Osteoblast (primary cell): Measurements from ENCODE around the gene PDE6G. TPM values are rescaled to one million over a fixed set of nuclear protein-coding genes. Genes with fewer than 3 reads are reported as not detected.
"Not testable (repeated sequence)": the region's sequence is repeated elsewhere in the genome, so short reads cannot be mapped to it uniquely, and the experiment has no call there.

Experiments
- DNase-seq: peaks from one replicate; pipeline ENCODE4 v3.0.0; 2011; ENCODE audit warnings: low spot score, mixed read lengths; ENCODE audit not compliant: insufficient read length; ENCODE audit errors: missing footprints
- H2AFZ ChIP-seq: 2 replicates; pipeline ENCODE4 v1.6.0; 2011; ENCODE audit warnings: mild to moderate bottlenecking, low read length
- H3K27ac ChIP-seq: 2 replicates; pipeline ENCODE4 v1.5.1; 2011; ENCODE audit warnings: mild to moderate bottlenecking, low read depth, low read length, moderate library complexity
- H3K27me3 ChIP-seq: 2 replicates; pipeline ENCODE4 v1.6.0; 2012; ENCODE audit warnings: mild to moderate bottlenecking, control low read depth, inconsistent platforms, low read length, moderate library complexity; ENCODE audit not compliant: insufficient read depth
- H3K36me3 ChIP-seq: 2 replicates; pipeline ENCODE4 v1.5.1; 2011; ENCODE audit warnings: mild to moderate bottlenecking, low read length, control low read depth, moderate library complexity; ENCODE audit not compliant: insufficient read depth
- H3K4me1 ChIP-seq: 2 replicates; pipeline ENCODE4 v1.5.1; 2011; ENCODE audit warnings: mild to moderate bottlenecking, low read length, control low read depth, moderate library complexity; ENCODE audit not compliant: insufficient read depth
- H3K4me2 ChIP-seq: 2 replicates; pipeline ENCODE4 v1.6.0; 2011; ENCODE audit warnings: mild to moderate bottlenecking, low read length; ENCODE audit not compliant: insufficient read depth
- H3K4me3 ChIP-seq: fragments of 200-600 bp; sonication (generic); 3 replicates; pipeline ENCODE4 v1.5.1; 2012; ENCODE audit warnings: mild to moderate bottlenecking, low read length, inconsistent platforms; ENCODE audit not compliant: insufficient read depth
- H3K79me2 ChIP-seq: 2 replicates; pipeline ENCODE4 v1.6.0; 2012; ENCODE audit warnings: mild to moderate bottlenecking, low read length, control low read depth, inconsistent platforms; ENCODE audit not compliant: insufficient read depth
- H3K9me3 ChIP-seq: 2 replicates; pipeline ENCODE4 v1.5.1; 2011; ENCODE audit warnings: low read depth, low read length, control low read depth
- H4K20me1 ChIP-seq: 2 replicates; pipeline ENCODE4 v1.6.0; 2012; ENCODE audit warnings: mild to moderate bottlenecking, low read length, control low read depth; ENCODE audit not compliant: insufficient read depth
- total RNA-seq: library from RNA; depleted of rRNA; stranded (reverse); fragments of >200 nt; gene quantifications from 2 replicates; pipeline ENCODE4 v1.2.3, GENCODE V29; 2012
- TF ChIP-seq, protein P1 (sequence below): IDR thresholded peaks from 2 replicates; pipeline ENCODE4 v1.5.1; 2011; ENCODE audit warnings: mild to moderate bottlenecking, low read depth, low read length, moderate library complexity; ENCODE audit errors: extremely low read depth

PDE6G gene
- total RNA-seq, 1 donor = not detected

DNA sequence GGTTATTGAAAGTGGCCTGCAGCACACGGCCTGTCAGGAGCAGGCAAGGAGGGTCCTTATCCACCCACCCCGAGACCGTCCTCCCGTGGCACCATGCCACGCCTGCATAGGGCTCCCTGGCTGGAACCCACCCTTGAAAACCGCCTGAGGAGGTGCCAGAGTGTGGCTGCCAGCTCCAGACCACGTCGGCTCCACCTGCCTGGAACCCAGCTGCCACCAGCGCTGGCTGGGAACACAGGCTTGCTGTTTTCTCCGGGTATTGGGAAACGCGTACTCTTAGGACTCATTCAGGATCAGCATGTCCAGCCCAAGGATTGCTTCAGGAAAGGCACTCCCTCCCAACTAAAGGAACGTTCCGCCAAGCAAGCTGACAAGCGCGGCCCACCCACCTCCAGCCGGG lies 20.6 kb upstream of the PDE6G start:
- no peak overlapping the region for H3K4me3 ChIP-seq
- peaks cover 26% of the 10 kb centered on the region for H3K36me3 ChIP-seq
- H3K79me2 ChIP-seq = peaks cover 25% of the 10 kb centered on the region
- H3K4me2 ChIP-seq = no peak overlapping the region
- TF ChIP-seq, protein P1, sequence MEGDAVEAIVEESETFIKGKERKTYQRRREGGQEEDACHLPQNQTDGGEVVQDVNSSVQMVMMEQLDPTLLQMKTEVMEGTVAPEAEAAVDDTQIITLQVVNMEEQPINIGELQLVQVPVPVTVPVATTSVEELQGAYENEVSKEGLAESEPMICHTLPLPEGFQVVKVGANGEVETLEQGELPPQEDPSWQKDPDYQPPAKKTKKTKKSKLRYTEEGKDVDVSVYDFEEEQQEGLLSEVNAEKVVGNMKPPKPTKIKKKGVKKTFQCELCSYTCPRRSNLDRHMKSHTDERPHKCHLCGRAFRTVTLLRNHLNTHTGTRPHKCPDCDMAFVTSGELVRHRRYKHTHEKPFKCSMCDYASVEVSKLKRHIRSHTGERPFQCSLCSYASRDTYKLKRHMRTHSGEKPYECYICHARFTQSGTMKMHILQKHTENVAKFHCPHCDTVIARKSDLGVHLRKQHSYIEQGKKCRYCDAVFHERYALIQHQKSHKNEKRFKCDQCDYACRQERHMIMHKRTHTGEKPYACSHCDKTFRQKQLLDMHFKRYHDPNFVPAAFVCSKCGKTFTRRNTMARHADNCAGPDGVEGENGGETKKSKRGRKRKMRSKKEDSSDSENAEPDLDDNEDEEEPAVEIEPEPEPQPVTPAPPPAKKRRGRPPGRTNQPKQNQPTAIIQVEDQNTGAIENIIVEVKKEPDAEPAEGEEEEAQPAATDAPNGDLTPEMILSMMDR = no peak
- no peaks in the 10 kb centered on the region for H3K9me3 ChIP-seq
- H3K4me1 ChIP-seq = no peaks in the 10 kb centered on the region
- peak; percentile 22 for DNase-seq
- H2AFZ ChIP-seq = no peak overlapping the region
- no peak overlapping the region for H3K27ac ChIP-seq
- no peaks in the 10 kb centered on the region for H4K20me1 ChIP-seq
- no peaks in the 10 kb centered on the region for H3K27me3 ChIP-seq

DNA sequence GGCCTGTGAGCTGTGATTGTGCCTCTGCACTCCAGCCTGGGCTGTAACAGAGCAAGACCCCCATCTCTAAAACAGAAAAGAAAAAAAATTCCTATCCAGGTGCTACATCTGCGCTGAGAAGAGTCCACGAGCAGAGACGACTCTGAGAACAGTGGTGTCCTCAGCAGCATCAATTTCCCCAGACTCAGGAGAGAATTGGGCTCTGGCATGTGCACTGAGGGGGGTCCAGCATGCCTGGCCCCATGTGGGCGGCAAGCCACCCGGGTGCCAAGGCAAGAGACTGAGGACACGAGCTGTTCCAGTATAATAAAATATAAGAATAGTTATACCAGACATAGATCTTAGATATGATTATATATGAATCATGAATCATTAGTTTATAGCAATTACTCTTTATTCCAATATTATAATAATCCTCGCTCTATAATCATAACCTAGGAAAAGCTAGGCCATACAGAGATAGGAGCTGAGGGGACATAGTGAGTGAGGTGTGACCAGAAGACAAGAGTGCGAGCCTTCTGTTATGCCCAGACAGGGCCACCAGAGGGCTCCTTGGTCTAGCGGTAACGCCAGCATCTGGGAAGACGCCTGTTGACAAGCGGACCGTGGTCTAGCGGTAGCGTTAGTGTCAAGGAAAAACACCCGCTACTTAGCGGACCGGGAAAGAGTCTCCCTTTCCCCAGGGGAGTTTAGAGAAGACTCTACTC lies 19.3 kb upstream of the PDE6G start:
- H3K27me3 ChIP-seq, H3K9me3 ChIP-seq, H3K4me3 ChIP-seq, H4K20me1 ChIP-seq, H2AFZ ChIP-seq, H3K4me1 ChIP-seq, H3K27ac ChIP-seq, H3K4me2 ChIP-seq: not testable (repeated sequence)
- TF ChIP-seq, protein P1 = peak; percentile 45
- peaks cover 14% of the 10 kb centered on the region for H3K79me2 ChIP-seq
- peaks cover 29% of the 10 kb centered on the region for H3K36me3 ChIP-seq
- peak; percentile 21 for DNase-seq

DNA sequence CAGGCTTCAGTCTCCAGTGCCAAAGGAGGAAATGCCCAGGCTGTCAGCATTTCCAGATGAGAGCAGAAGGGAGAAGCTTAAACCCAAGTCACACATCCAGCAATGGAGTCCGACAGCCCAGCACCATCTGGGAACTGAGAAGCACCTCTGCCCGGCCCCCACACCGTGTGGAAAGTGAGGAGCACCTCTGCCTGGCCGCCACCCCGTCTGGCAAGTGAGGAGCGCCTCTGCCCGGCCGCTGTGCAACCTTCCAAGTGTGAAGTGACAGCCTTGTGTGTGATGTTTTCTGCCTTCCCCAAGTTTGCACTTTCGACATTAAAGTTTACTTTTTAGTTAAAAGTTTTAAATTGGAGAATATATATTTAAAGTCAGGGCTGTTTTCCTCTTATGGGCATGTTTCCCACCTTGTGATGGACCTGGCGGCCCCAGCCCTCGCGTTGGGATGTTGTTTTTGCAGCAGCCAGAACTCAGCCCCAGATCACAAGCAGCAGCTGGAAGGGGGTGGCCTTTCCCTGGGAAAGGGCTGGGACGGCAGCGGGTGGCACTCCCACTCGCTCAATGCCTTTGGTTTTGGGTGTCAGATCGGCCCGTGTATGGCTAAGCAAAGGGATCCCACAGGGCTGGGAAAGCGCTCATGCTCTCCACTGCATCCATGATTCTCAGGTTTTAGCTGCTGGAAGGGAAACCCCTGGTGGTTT lies 17.4 kb upstream of the PDE6G start:
- Histone ChIP-seq H2AFZ (no peak overlapping the region), H4K20me1 (no peaks in the 10 kb centered on the region), H3K9me3 (no peaks in the 10 kb centered on the region), H3K4me1 (no peaks in the 10 kb centered on the region), H3K4me3 (no peak overlapping the region), H3K4me2 (no peak overlapping the region), H3K27me3 (no peaks in the 10 kb centered on the region), H3K36me3 (peaks cover 35% of the 10 kb centered on the region), H3K27ac (no peak overlapping the region), H3K79me2 (peaks cover 8% of the 10 kb centered on the region)
- TF ChIP-seq, protein P1 = no peak
- peak; percentile 34 for DNase-seq

DNA sequence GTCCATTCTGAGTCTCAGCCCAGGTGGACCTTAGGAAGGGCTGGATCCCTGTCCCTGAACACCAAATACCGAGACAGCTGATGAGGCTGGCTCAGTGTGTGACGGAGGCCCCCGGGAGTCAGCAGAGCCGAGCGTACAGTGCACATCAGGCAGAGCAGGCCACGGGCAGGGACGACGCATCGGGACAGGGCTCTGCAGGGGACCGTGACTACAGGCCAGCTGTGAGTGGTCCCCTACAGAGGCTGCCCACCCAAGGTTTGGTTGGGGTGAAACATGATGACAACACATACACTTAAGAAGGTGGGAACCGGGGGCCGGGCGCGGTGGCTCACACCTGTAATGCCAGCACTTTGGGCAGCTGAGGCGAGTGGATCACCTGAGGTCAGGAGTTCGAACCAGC lies 16.6 kb upstream of the PDE6G start:
- H4K20me1 ChIP-seq = no peaks in the 10 kb centered on the region
- no peaks in the 10 kb centered on the region for H3K27me3 ChIP-seq
- no peak overlapping the region for H3K27ac ChIP-seq
- TF ChIP-seq, protein P1 = no peak
- no peak overlapping the region for H3K4me3 ChIP-seq
- peaks cover 15% of the 10 kb centered on the region for H3K79me2 ChIP-seq
- H3K9me3 ChIP-seq = no peaks in the 10 kb centered on the region
- H3K4me1 ChIP-seq = no peaks in the 10 kb centered on the region
- peak; percentile 37 for DNase-seq
- no peak overlapping the region for H3K4me2 ChIP-seq
- no peak overlapping the region for H2AFZ ChIP-seq
- peaks cover 35% of the 10 kb centered on the region for H3K36me3 ChIP-seq
